GM23338 (cell line): Measurements from ENCODE around the gene CTXND2. TPM values are rescaled to one million over a fixed set of nuclear protein-coding genes. Genes with fewer than 3 reads are reported as not detected.

ENCODE experiments used
- ATAC-seq: fragments of 200-7000 bp; cut with Tn5 transposase; 3 replicates; pipeline ENCODE4 v1.9.1; 2020
- DNase-seq: peaks from one replicate; pipeline ENCODE4 v3.0.0-alpha.2; 2015; ENCODE audit warnings: low spot score
- H2AFZ ChIP-seq: fragments of 200-600 bp; sonication (generic); 2 replicates; pipeline ENCODE4 v1.8.0; 2016; ENCODE audit warnings: antibody characterized with exemption, mild to moderate bottlenecking, moderate library complexity
- H3F3A ChIP-seq: fragments of 200-600 bp; sonication (generic); replicated peaks from 2 replicates; pipeline ENCODE4 v1.8.0; 2017; ENCODE audit warnings: antibody characterized with exemption, mixed run types, low read depth
- H3K27ac ChIP-seq: fragments of 200-600 bp; sonication (generic); 2 replicates; pipeline ENCODE4 v1.6.1; 2016; ENCODE audit warnings: low read depth
- H3K27me3 ChIP-seq: fragments of 200-600 bp; sonication (generic); 2 replicates; pipeline ENCODE4 v1.8.0; 2016; ENCODE audit warnings: mild to moderate bottlenecking, mixed run types, moderate library complexity; ENCODE audit not compliant: insufficient read depth
- H3K36me3 ChIP-seq: fragments of 200-600 bp; sonication (generic); 2 replicates; pipeline ENCODE4 v1.8.0; 2016; ENCODE audit warnings: mild to moderate bottlenecking; ENCODE audit not compliant: insufficient read depth
- H3K4me1 ChIP-seq: fragments of 200-600 bp; sonication (generic); 2 replicates; pipeline ENCODE4 v1.8.0; 2016; ENCODE audit warnings: mild to moderate bottlenecking, moderate library complexity; ENCODE audit not compliant: insufficient read depth
- H3K4me2 ChIP-seq: fragments of 200-600 bp; sonication (generic); 2 replicates; pipeline ENCODE4 v1.7.1; 2017; ENCODE audit warnings: mixed run types
- H3K4me3 ChIP-seq: fragments of 200-600 bp; sonication (generic); 2 replicates; pipeline ENCODE4 v1.6.1; 2016; ENCODE audit warnings: mixed run types
- H3K79me2 ChIP-seq: fragments of 200-600 bp; sonication (generic); replicated peaks from 2 replicates; pipeline ENCODE4 v1.8.0; 2017; ENCODE audit warnings: mild to moderate bottlenecking; ENCODE audit not compliant: insufficient read depth
- H3K9me2 ChIP-seq: fragments of 200-600 bp; sonication (generic); 2 replicates; pipeline ENCODE4 v1.8.0; 2017; ENCODE audit not compliant: insufficient read depth
- H4K20me1 ChIP-seq: fragments of 200-600 bp; sonication (generic); replicated peaks from 2 replicates; pipeline ENCODE4 v1.8.0; 2017; ENCODE audit warnings: mild to moderate bottlenecking; ENCODE audit not compliant: insufficient read depth
- H3K27ac Mint-ChIP-seq: 2 replicates; pipeline ENCODE4 v1.8.0; 2020; ENCODE audit warnings: inconsistent platforms, mild to moderate bottlenecking, moderate library complexity, mixed read lengths
- H3K27me3 Mint-ChIP-seq: 3 replicates; pipeline ENCODE4 v1.8.0; 2022; ENCODE audit warnings: low read depth, mild to moderate bottlenecking, moderate library complexity, mixed read lengths, inconsistent platforms; ENCODE audit not compliant: insufficient read depth, poor library complexity
- H3K36me3 Mint-ChIP-seq: 3 replicates; pipeline ENCODE4 v1.8.0; 2021; ENCODE audit warnings: low read depth, mild to moderate bottlenecking, inconsistent platforms, moderate library complexity, mixed read lengths
- H3K4me1 Mint-ChIP-seq: 3 replicates; pipeline ENCODE4 v1.8.0; 2020; ENCODE audit warnings: mild to moderate bottlenecking, inconsistent platforms, mixed read lengths
- H3K4me3 Mint-ChIP-seq: 3 replicates; pipeline ENCODE4 v1.8.0; 2021; ENCODE audit warnings: moderate library complexity, mild to moderate bottlenecking, inconsistent platforms, mixed read lengths
- H3K9me3 Mint-ChIP-seq: 3 replicates; pipeline ENCODE4 v1.8.0; 2020; ENCODE audit warnings: moderate library complexity, mild to moderate bottlenecking, inconsistent platforms, mixed read lengths
- CREB1 ChIP-seq: fragments of 250-450 bp; sonication (Bioruptor Pico); IDR thresholded peaks from 2 replicates; pipeline ENCODE4 v1.5.0; 2020; ENCODE audit warnings: low read depth, mild to moderate bottlenecking, moderate library complexity
- ZNF462 ChIP-seq: fragments of 250-450 bp; sonication (Bioruptor Pico); IDR thresholded peaks from 2 replicates; pipeline ENCODE4 v1.5.0; 2020; ENCODE audit warnings: mild to moderate bottlenecking, moderate library complexity
- polyA plus RNA-seq: library from polyadenylated mRNA; unstranded; fragments of >200 nt; fragmentation: Nextera tagmentation; extraction: Ambion mirVana; gene quantifications from 2 replicates; pipeline ENCODE4 v1.2.1, GENCODE V29; 2016
- total RNA-seq: library from RNA; depleted of rRNA; stranded (reverse); fragments of >200 nt; shearing (Covaris generic); gene quantifications from 2 replicates; pipeline ENCODE4 v1.2.3, GENCODE V29; 2014

The CTXND2 gene
- total and polyA plus RNA-seq, 2 experiments from 2014 or later: not detected

- H3K36me3 Mint-ChIP-seq: peaks cover 4% of the 10 kb centered on the region; the same call in 1 of the 3 replicates
- H3K4me3 ChIP-seq: no peak overlapping the region
- no peak for TF ChIP-seq CREB1
- no peaks in the 10 kb centered on the region for H3K4me1 Mint-ChIP-seq
- H3K36me3 ChIP-seq: no peaks in the 10 kb centered on the region
- H3K27me3 ChIP-seq: no peaks in the 10 kb centered on the region
- no peak overlapping the region for H3K4me3 Mint-ChIP-seq
- H3K27ac Mint-ChIP-seq: no peak overlapping the region
- no peak overlapping the region for H3K4me2 ChIP-seq
- H3K9me2 ChIP-seq: no peaks in the 10 kb centered on the region
- no peak for DNase-seq
- H3K4me1 ChIP-seq: no peaks in the 10 kb centered on the region
- H2AFZ ChIP-seq: no peak overlapping the region
- H4K20me1 ChIP-seq: no peaks in the 10 kb centered on the region
- H3K27me3 Mint-ChIP-seq: peaks cover 3% of the 10 kb centered on the region
- no peaks in the 10 kb centered on the region for H3F3A ChIP-seq
- H3K27ac ChIP-seq: no peak overlapping the region
- H3K79me2 ChIP-seq: no peaks in the 10 kb centered on the region
- ATAC-seq: no peak
- peaks cover 4% of the 10 kb centered on the region; the same call in 2 of the 3 replicates for H3K9me3 Mint-ChIP-seq
Observed at GRCh38 chr1:150906329-150906728, 19.4 kb downstream of the CTXND2 start.

- Histone ChIP-seq H3K9me2 (no peaks in the 10 kb centered on the region), H2AFZ (no peak overlapping the region), H3K4me3 (no peak overlapping the region), H3K27ac (no peak overlapping the region), H3K4me2 (no peak overlapping the region), H3K27me3 (no peaks in the 10 kb centered on the region), H3K36me3 (no peaks in the 10 kb centered on the region), H4K20me1 (no peaks in the 10 kb centered on the region), H3F3A (no peaks in the 10 kb centered on the region), H3K79me2 (no peaks in the 10 kb centered on the region), H3K4me1 (no peaks in the 10 kb centered on the region)
- Mint-ChIP-seq H3K27me3 (peaks cover 3% of the 10 kb centered on the region), H3K4me1 (no peaks in the 10 kb centered on the region), H3K36me3 (peaks cover 4% of the 10 kb centered on the region; the same call in 1 of the 3 replicates), H3K4me3 (no peak overlapping the region), H3K9me3 (peaks cover 4% of the 10 kb centered on the region; the same call in 2 of the 3 replicates), H3K27ac (no peak overlapping the region)
- no peak for DNase-seq
- no peak for TF ChIP-seq CREB1
- TF ChIP-seq ZNF462 (CRISPR knock-in tag): no peak
- no peak for ATAC-seq
Observed at GRCh38 chr1:150906813-150907212, 19.9 kb downstream of the CTXND2 start.
